ENCODE measurements around the gene RNF113A.
"Not testable (repeated sequence)": the region's sequence is repeated elsewhere in the genome, so short reads cannot be mapped to it uniquely, and the experiment has no call there.

Gene RNF113A

GRCh38 chrX:119871599-119872395 is at the start of gene RNF113A, which contains the start of gene NDUFA1:
RNF113A (minus strand) TSS chrX:119871733; CDS start chrX:119871613, 120 bp downstream.
NDUFA1 (plus strand) TSS chrX:119871832; CDS start chrX:119871912, 80 bp downstream.
- DNase-seq, result peak; percentile 77

DNA sequence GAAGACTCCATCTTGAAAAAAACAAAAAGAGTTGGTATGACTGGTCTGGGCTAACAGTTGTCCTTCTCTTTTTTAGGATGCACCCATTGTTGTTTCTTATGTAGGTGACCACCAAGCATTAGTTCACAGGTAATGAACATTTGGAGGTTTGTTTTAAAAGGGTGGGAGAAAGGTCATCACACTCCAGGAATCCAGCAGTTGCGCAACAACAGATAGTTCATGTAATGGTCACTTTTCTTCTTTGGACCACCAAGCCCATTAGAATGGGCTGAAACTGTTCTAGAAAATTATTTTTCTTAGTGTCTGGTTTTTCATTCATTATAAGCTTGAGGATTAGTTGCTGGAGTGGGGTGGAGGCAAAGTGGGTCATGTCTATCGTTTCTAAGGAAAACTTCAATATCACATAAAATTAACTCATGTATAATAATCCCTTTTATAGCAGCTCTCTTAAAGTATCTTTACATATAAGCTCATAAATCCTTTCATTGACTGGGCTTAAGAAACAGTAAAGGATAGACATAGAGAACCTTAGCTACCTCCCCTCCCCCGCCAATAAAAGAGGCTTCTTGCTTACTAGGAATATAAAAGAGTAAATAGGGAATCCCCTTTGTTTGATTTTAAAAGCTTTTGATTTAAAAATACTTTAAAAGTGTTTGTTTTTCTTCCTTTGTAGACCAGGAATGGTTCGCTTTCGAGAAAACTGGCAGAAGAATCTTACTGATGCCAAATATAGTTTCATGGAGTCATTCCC is 48.5 kb upstream of the RNF113A start:
- no peak for DNase-seq

DNA sequence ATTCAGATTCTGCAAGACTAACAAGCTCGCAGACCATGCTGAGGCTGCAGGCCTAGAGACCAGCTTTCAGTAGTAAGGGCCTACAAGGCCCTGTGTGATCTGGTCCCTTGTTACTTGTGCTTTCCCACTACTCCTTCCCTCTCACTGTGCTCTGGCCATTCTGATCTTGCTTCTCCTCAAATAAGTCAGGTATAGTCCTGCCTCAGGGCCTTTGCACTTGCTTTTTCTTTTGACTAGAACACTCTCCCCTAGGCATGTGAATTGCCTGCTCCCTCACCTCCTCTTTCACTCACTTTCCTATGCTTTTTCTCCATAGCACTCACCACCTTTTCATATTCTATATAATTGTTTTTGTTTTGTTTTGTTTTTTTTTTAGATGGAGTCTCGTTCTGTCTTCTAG is 46.3 kb upstream of the RNF113A start:
- no peak for DNase-seq

DNA sequence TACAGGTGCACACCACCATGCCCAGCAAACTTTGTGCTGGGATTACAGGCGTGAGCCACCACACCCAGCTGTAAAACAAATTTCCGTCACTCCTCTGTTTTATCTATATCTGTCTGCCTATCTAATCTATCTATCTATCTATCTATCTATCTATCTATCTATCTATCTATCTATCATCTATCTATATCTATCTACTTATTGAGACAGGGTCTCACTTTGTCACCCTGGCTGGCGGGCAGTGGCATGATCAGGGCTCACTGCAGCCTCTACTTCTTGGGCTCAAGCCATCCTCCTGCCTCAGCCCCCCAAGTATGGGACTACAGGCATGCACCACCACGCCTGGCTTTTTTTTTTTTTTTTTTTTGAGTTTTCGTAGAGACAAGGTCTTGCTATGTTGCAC is 44.8 kb upstream of the RNF113A start:
- DNase-seq, result no peak

DNA sequence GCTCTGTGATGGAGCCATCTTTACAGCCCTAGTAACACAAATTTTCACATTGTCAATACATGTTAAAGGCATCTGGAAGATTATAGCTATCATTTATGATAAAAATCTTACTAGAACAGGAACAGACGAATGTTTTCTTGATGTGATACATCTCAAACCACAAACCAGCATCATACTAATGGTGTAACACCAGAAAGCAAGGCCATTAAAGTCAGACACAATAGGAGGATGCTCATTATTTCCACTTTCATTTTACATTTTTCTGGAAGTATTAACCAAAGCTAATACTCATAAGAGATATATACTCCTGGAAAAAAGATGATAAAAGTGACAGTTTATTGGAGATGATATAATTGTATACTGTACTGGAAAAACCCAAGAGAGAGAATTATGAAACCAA is 29.4 kb upstream of the RNF113A start:
- DNase-seq, result no peak

DNA sequence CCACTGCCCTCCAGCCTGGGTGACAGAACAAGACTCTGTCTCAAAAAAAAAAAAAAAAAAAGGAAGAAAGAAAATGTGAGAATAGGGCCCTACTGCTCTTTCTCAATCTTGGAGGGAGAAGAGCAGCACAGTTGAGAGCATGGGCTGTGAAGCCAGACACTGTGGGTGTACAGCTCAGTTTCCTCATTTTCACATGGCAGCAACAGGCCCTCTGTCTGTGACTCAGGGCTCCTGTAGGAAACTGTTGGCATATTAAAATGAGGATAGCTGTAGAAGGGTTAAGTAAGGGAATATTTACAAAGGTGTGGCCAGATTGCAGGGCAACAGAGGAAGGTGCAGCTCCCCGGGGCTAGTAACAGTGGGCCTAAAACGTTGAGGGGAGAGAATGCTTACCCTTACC is 27.6 kb upstream of the RNF113A start:
- DNase-seq, result no peak

DNA sequence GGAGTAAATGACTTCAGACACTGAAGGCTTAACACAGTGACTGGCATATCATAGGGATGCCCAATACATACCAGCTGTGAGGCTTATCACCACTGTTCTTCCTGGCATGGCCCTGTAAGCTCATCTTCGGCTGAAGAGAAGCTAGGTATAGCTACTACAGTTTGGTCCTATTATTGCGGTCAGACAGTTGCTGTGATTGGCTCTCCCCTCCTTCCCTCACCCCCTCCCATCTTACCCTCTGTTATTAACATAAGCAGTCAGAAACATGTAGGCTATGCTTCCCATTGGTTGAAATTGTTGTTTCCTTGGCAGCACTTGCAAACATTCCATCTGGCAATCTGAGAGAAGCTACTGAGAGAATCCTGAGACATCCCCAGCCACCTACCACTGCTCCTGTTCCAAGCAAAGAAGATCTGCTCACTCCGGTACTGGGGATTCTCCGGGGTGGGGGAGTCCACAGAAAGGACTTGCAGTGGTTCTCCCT is 24.4 kb upstream of the RNF113A start, which contains the start of gene AKAP14:
Gene AKAP14, plus strand, starts transcription at position 51 of the 484 bp plus-strand sequence. CDS start 7,331 bp downstream, outside the sequence.
- DNase-seq, result no peak

GRCh38 chrX:119891961-119892692 is 20.6 kb upstream of the RNF113A start:
- DNase-seq, result not testable (repeated sequence)

DNA sequence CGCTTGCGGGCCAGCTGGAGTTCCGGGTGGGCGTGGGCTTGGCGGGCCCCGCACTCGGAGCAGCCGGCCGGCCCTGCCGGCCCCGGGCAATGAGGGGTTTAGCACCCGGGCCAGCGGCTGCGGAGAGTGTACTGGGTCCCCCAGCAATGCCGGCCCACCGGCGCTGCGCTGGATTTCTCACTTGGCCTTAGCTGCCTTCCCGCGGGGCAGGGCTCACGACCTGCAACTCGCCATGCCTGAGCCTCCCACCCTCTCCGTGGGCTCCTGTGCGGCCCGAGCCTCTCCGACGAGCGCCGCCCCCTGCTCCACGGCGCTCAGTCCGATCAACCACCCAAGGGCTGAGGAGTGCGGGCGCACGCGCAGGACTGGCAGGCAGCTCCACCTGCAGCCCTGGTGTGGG is 19.1 kb upstream of the RNF113A start:
- not testable (repeated sequence) for DNase-seq

GRCh38 chrX:119887721-119888425 is 16.3 kb upstream of the RNF113A start:
- DNase-seq, result peak; percentile 10

DNA sequence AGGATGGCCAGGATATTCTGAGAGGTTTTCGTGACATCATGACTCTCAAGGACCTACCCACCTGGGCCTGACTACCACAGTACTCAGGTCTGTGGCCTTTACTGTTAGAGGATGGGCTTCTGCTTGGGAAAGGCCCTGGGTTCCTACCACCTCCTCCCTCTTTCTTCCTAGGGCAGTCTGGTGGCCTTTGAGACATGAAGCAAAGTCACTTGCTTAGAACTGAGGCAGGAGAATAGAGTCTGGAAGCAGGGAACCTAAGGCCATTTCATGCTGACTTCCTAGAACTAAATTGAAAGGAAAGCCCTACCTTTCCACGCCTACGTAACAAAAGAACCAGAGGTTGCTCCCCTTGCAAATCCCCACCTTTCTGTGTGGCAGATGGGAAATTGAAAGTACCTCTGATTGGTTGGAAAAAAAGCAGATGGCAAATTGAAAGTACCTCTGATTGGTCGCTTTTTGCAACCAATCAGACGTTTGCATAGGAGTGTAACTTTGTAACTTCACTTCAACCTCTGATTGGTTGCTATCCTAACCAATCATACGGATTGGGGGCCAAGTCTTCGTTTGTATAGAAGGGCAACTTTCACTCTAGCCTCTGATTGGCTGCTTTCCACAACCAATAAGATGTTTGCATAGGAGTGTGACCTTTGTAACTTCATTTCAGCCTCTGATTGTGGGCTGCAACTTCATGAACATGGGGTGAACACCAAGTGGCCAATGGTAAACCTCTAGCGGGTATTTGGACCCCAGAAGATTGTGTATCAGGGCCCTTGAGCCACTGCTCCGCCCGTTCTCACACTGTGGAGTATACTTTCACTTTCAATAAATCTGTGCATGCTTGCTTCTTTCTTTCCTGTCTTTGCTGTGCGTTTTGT is 14.3 kb upstream of the RNF113A start:
- no peak for DNase-seq

DNA sequence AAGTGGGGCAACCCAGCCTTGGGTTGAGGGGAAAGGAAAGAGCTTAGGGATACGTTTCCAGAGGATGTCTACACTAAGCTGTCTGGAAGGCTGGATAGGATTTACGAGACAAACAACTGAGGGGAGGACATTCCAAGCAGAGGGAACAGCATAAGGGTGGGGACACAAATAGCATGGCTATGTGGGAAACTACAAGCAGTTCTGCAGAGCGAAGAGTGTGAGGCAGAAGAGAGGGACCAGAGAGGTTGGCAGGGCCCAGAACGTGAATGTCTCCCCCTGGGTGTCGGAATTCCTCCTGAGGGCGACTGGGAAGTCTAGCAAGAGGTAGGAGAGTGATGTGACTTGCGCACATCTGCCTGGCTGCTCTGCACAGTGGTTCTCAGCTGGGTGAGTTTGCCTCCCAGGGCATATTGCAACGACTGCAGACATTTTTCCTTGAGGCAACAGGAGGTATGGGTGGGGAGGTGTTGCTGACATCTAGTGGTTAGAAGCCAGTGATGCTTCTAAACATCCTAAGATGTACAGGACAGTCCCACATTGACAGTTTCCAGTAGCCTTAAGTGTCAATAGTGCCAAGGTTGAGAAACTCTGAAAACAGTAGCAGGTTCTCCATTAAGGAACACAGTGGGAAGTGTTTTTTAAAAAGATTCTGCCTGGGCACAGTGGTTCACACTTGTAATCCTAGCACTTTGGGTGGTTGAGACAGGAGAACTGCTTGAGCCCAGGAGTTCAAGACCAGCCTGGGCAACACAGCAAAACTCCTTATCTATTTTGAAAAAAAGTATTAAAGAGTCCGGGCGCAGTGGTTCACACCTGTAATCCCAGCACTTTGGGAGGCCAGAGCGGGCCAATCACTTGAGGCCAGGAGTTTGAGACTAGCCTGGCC is 9.3 kb upstream of the RNF113A start:
- peak; percentile 28 for DNase-seq

GRCh38 chrX:119880076-119880475 is 8.5 kb upstream of the RNF113A start:
- DNase-seq, result no peak

GRCh38 chrX:119878740-119879139 is 7.2 kb upstream of the RNF113A start:
- no peak for DNase-seq

GRCh38 chrX:119871245-119871598 is 311 bp downstream of the RNF113A start:
- DNase-seq, result no peak

DNA sequence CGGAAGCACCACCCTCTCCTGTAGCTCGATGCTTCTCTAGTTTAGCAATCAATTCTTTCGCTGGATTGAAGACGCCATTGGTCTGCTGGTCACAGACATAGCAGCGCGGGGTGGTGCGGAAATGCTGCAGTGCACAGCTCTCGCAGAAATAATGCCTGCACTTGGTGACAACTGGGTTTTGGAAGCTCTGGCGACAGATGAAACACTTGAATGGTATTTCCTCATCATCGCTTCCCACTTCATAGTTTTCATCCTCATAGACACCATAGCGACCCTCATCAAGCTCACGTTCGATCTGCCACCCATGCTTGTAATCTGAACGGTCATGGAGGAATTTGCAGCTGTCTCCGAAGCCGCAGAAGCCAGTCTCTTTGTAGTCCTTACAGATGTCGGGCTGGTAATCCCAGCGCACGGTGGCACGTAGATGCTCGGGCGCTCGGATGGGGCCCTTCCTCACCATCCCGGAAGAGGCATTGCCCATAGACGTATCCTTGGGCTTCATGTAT is 854 bp downstream of the RNF113A start:
- no peak for DNase-seq

DNA sequence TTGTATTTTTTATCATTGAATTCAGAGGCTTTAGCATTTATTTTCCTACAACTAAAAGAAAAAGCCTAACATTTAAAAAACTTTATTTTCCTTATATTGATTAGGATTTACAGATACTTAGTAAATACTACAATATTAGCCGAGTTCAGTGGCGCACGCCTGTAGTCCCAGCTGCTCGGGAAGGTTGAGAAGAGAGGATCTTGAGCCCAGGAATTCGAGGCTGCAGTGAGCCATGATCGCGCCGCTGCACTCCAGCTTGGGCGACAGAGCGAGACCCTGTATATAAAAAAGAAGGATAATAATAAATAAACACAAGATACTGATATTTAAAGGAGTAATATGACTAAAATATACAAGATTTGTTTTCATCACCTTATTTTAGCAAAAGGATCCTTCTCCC is 18.1 kb downstream of the RNF113A start:
- DNase-seq, result no peak

- DNase-seq, result peak; percentile 97
Observed at GRCh38 chrX:119852382-119853353, 18.9 kb downstream of the RNF113A start, which contains the start of gene UPF3B. UPF3B (minus strand) TSS chrX:119852963; CDS start chrX:119852928, 35 bp downstream.

DNA sequence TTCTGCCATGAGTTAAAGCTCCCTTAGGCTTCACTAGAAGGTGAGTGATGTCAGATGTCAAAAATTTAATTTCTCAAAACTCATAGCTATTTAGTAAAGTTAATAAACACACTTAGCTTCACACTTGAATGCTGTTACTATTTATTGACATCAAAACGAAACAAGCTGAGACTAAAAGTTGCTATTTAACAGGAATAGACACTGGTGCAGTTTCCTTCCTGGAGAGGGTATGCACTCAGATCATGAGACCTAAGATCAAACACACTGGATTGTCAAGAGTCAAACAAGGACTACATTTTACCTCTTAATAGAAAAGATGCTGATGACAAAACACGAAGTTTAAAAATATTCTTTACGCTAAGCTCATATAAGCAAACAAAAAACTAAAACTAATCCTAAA is 37.6 kb downstream of the RNF113A start:
- no peak for DNase-seq

Measured in NCI-H1105 (cell line).